ENCODE data around the gene GUK1.

- TF ChIP-seq YY1 (IDR thresholded peaks at IDR 0.05; ENCODE audit: insufficient read depth, insufficient read length), result no peak
- TF ChIP-seq ZNF274 (IDR thresholded peaks at IDR 0.05; ENCODE audit: low read depth, low read length), result no peak
- no peak for TF ChIP-seq SUZ12 (IDR thresholded peaks at IDR 0.05; ENCODE audit: extremely low read depth, insufficient read depth, insufficient read length)
Measured at GRCh38 chr1:228099331-228099732, 40.7 kb upstream of the GUK1 start.
